Measurements from ENCODE around the gene LRRTM4. TPM values are rescaled to one million over a fixed set of nuclear protein-coding genes. Genes with fewer than 3 reads are reported as not detected.

LRRTM4 gene
- total RNA-seq, 1 donor: 0.18 TPM

GRCh38 chr2:77397763-77398162, 124.4 kb downstream of the LRRTM4 start:
- no peak for DNase-seq (ENCODE audit: low read depth)
- no peak overlapping the region for H3K4me3 ChIP-seq (ENCODE audit: low read depth, low read length)
- no peak for TF ChIP-seq CTCF (IDR thresholded peaks at IDR 0.05; ENCODE audit: insufficient read depth, low read length)

- DNase-seq (ENCODE audit: low read depth): no peak
- H3K4me3 ChIP-seq (ENCODE audit: low read depth, low read length): no peak overlapping the region
- no peak for TF ChIP-seq CTCF (IDR thresholded peaks at IDR 0.05; ENCODE audit: insufficient read depth, low read length)
Observed at GRCh38 chr2:77395011-77395410, 127.2 kb downstream of the LRRTM4 start.

- H3K4me3 ChIP-seq (ENCODE audit: low read depth, low read length): no peak overlapping the region
- DNase-seq (ENCODE audit: low read depth): no peak
- no peak for TF ChIP-seq CTCF (IDR thresholded peaks at IDR 0.05; ENCODE audit: insufficient read depth, low read length)
Observed at GRCh38 chr2:77391119-77391518, 131.1 kb downstream of the LRRTM4 start.

DNA sequence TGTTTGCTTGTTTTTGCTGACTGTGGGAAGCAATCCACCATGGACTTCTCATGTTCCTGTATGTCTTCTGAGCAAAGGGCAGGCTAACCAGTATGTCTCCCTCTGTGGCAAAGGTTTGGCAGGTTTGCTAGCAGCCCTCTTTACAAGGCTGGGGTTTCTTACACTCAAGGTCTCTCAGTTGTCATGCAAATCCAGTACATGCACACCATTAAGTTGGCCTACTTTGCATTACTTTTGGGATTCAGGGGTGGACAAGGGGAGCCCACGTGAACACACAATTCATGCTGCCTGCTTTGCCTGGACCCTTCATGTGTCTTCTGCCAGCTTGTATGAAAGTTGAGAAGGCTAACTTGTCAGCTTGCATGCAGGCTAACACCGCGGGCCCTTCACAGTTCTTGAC, 134.9 kb downstream of the LRRTM4 start:
- no peak overlapping the region for H3K4me3 ChIP-seq (ENCODE audit: low read depth, low read length)
- no peak for DNase-seq (ENCODE audit: low read depth)
- TF ChIP-seq CTCF (IDR thresholded peaks at IDR 0.05; ENCODE audit: insufficient read depth, low read length): no peak

DNA sequence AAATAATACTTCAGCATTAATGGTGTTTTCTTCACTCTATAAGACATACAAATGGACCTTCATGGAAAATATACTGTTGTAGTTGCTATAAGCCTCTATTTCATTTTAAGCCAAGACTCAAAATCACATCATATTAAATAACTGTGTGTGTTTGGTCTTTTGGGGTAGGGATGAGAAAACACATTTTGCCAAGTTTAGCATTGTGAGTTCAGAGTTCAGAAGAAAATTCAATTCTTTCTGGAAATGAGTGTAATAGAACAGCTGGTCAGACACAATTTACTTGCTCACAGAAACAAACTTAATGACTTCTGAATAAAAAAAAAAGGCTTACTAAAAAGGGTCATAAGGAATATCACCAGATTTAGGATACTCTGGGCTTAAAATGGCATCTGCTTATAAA, 149.5 kb downstream of the LRRTM4 start:
- no peak for TF ChIP-seq CTCF (IDR thresholded peaks at IDR 0.05; ENCODE audit: insufficient read depth, low read length)
- no peak overlapping the region for H3K4me3 ChIP-seq (ENCODE audit: low read depth, low read length)
- no peak for DNase-seq (ENCODE audit: low read depth)

DNA sequence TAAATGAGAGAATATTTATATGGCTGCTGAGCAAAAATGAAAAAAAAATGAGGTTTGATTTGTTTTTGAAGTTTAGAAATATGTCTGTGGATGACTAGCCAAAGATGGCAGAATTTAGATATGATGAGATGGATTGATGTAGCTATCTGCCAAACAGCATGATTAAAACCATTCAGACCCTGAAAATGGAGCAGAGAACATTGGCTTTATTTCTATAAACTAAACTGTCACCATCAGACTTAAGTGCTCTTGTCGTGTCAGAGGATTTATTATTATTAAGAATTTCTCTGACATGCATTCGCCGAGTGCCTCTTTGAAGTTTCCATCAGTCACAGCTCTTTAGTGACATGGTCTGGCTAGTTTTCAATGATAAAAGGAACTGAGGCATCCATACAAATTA, 151.7 kb downstream of the LRRTM4 start:
- DNase-seq (ENCODE audit: low read depth): no peak
- no peak for TF ChIP-seq CTCF (IDR thresholded peaks at IDR 0.05; ENCODE audit: insufficient read depth, low read length)

DNA sequence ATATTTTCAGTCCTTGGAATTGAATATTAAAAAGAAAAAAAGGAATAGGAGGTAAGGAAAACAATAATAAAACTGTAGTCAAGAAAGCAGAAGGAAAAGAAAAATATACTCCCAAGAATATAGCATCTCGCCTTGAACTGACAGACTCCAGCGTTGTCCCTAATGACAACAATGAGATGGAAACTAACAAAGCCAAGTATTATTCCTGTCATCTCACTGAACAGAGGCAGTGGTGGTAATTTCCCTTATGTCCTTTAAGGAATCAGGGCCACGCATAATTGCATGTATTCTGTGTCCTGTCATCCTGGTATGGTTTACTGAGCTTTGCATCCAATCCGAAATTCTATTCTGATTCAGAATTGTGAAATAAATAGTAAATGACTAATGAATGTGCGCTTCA, 158.9 kb downstream of the LRRTM4 start:
- no peak for DNase-seq (ENCODE audit: low read depth)
- no peak overlapping the region for H3K4me3 ChIP-seq (ENCODE audit: low read depth, low read length)
- no peak for TF ChIP-seq CTCF (IDR thresholded peaks at IDR 0.05; ENCODE audit: insufficient read depth, low read length)

More for the DNA sequence above, 151.7 kb downstream of the LRRTM4 start:
- H3K4me3 ChIP-seq (ENCODE audit: low read depth, low read length): no peak overlapping the region

All from fibroblast of the aortic adventitia (primary cell).